Esophagus (tissue), 2 donors: ENCODE data around the gene ARPC5L. TPM values are rescaled to one million over a fixed set of nuclear protein-coding genes. Genes with fewer than 3 reads are reported as not detected.
"Not testable (repeated sequence)": the region's sequence is repeated elsewhere in the genome, so short reads cannot be mapped to it uniquely, and the experiment has no call there.

Experiments used
- H3K27ac ChIP-seq, 2 donors: one replicate each; pipeline ENCODE4 v1.5.1; 2013; ENCODE audit warnings: low read depth in 2 of 2, mild to moderate bottlenecking in 2 of 2, inconsistent platforms in 1 of 2, low read length in 1 of 2, moderate library complexity in 1 of 2
- H3K27me3 ChIP-seq, 2 donors: one replicate each; pipeline ENCODE4 v1.6.1; 2013; ENCODE audit warnings: low read length in 2 of 2, control low read depth in 1 of 2, mild to moderate bottlenecking in 1 of 2; ENCODE audit not compliant: insufficient read depth in 2 of 2, control insufficient read depth in 1 of 2
- H3K36me3 ChIP-seq, 2 donors: one replicate each; pipeline ENCODE4 v1.6.1; 2013; ENCODE audit warnings: low read length in 1 of 2; ENCODE audit not compliant: control insufficient read depth in 2 of 2, insufficient read depth in 2 of 2
- H3K4me1 ChIP-seq, 2 donors: one replicate each; pipeline ENCODE4 v1.6.1; 2013; ENCODE audit warnings: low read length in 1 of 2; ENCODE audit not compliant: control insufficient read depth in 2 of 2, insufficient read depth in 2 of 2
- H3K4me3 ChIP-seq, 2 donors: one replicate each; pipeline ENCODE4 v1.5.1; 2013; ENCODE audit warnings: low read length in 2 of 2, mild to moderate bottlenecking in 2 of 2, low read depth in 1 of 2, moderate library complexity in 1 of 2
- H3K9me3 ChIP-seq, 2 donors: one replicate each; pipeline ENCODE4 v1.6.1; 2013; ENCODE audit warnings: mild to moderate bottlenecking in 2 of 2, low read depth in 1 of 2, low read length in 1 of 2, moderate library complexity in 1 of 2; ENCODE audit not compliant: control insufficient read depth in 2 of 2, insufficient read depth in 1 of 2
- WGBS, 2 donors: extraction: QIAGEN DNeasy Blood & Tissue Kit; methylation state at CpG; one replicate each; pipeline ENCODE4 v1.1.7; 2013; 5-methylcytosine and 5-hydroxymethylcytosine counted together
- polyA plus RNA-seq, 2 donors: library from polyadenylated mRNA; stranded (reverse); fragments of 200-250 nt; gene quantifications; one replicate each; pipeline ENCODE4 v1.2.3, GENCODE V29; 2013
- donor health status: healthy with polysubstance abuse.
- donor health status: Bipolar disorder and iron deficiency.

Gene ARPC5L
- polyA plus RNA-seq, 2 donors = 30.2 to 64.4 TPM

DNA sequence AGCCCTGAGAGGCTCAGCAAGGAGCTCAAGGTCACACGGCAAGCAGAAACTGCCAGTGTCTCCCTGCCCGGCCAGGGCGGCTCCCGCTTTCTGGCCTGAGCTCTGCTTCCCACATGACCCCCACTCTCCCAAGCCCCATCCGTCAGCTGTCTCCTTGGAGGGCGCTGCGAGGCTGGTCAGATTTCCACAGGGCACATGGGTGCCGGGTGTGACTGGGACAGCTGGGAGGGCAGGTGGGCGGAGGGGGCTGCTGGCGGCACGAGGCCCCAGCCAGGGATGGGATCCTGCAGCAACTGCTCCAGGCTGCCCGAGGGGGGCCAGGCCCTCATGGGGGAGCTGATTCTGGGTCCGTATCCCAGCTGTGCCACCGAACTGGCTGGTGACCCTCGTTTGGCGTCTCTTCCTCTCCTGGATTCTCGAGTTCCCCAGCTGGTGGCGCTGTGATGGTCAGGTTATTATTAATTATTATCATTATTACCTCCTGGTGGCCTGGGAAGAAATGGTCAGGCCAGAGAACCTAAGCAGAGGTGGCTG lies 21.6 kb upstream of the ARPC5L start:
- H3K4me3 ChIP-seq = no peak overlapping the region
- H3K27me3 ChIP-seq = no peaks in the 10 kb centered on the region
- peaks cover 0 to 7% of the 10 kb centered on the region in 2 donors for H3K4me1 ChIP-seq
- no peaks in the 10 kb centered on the region for H3K36me3 ChIP-seq
- no peaks in the 10 kb centered on the region for H3K9me3 ChIP-seq
- no peak overlapping the region for H3K27ac ChIP-seq
- WGBS, 2 donors = 56 to 77% methylated on average over 17 to 18 of the region's 18 CpGs

DNA sequence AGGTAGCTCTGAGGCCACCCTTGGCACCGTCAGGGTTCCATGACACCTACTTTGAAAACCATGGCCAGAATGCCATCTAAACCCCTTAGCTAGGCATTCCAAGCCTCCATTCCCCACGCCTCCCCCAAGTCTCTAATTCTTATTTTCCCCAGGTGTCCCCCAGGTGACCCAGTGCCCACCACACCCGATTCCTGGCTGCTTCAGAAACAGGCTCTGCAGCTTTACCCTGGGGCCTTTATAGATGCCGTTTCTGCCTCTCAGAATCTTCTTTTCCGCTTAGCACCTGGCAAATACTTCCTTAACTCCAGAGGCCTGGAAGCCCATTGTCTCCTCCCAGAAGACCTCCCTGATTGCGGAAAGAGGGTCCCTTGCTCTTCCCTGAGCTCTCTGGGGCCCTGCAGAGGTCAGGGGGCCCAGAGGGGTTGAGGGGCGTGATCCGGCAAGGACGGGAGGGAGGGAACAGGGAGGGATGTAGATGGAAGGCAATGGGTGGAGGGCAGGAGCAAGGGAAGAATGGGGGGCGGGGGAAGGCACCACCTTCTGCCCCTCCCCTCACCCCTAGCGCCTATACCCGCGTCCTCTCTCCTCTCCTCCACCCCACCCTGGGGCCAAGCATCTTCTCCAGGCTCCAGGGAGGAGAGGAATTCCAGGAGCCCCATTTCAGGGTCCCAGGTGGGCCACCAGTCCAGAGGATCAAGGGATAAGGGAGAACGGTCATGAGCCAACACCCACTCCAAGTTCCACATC lies 20.7 kb upstream of the ARPC5L start:
- H3K27me3 ChIP-seq = no peaks in the 10 kb centered on the region
- no peaks in the 10 kb centered on the region for H3K36me3 ChIP-seq
- 75% methylated on average over 11 to 12 of the region's 14 CpGs for WGBS, 2 donors
- H3K27ac ChIP-seq = peak overlapping the region in 1 of 2 donors; percentile 5
- H3K4me1 ChIP-seq = peaks cover 0 to 6% of the 10 kb centered on the region in 2 donors
- H3K4me3 ChIP-seq = no peak overlapping the region
- no peaks in the 10 kb centered on the region for H3K9me3 ChIP-seq

DNA sequence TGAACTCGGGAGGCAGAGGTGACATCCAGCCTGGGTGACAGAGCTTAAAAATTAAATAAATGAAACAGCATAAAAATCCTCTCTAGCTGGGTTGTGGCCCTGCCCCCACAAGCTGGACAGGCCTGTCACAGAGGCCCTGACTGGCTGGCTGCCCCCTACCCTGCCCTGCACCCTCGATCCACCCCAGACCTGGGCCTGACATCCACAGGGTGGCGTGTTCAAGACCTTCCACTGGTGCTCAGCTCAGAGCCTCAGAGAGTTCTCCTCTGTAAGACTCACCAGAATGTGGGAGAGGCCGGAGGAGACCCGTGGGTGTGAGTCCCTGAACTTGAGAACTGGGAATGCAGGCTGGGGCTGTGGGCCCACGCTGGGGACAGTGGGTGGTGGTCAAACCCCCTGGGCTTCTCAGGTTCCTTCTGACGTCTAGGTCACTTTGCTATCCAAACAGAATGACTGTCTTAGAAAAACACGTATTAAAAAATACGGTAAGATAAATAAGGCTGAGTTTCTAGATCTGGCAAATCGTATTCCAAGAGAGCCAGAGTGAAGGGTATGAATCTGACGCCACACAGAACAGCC lies 18.4 kb upstream of the ARPC5L start:
- WGBS, 2 donors = 69 to 73% methylated on average over 11 of the region's 11 CpGs
- no peak overlapping the region for H3K4me3 ChIP-seq
- no peaks in the 10 kb centered on the region for H3K9me3 ChIP-seq
- peaks cover 0 to 6% of the 10 kb centered on the region in 2 donors for H3K4me1 ChIP-seq
- H3K27ac ChIP-seq = no peak overlapping the region
- H3K27me3 ChIP-seq = no peaks in the 10 kb centered on the region
- no peaks in the 10 kb centered on the region for H3K36me3 ChIP-seq

DNA sequence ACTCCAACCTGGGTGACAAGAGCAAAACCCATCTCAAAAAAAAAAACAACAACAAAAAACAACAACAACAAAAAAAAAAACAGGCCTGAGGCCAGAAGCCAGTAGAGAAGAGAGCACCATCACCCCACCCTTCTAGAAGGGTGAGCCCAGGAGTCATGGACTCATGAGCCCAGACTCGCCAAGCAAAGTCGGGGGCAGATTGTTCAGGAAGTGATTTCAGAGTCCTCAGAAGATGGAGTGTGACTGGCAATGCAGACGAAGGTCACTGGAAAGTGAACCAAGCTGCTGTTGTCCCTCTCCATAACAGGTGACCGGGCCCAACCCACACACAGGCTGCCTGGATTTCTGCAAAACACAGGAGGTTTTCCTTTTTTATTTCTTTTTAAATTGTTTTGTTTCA lies 17.6 kb upstream of the ARPC5L start:
- H3K36me3 ChIP-seq = no peaks in the 10 kb centered on the region

DNA sequence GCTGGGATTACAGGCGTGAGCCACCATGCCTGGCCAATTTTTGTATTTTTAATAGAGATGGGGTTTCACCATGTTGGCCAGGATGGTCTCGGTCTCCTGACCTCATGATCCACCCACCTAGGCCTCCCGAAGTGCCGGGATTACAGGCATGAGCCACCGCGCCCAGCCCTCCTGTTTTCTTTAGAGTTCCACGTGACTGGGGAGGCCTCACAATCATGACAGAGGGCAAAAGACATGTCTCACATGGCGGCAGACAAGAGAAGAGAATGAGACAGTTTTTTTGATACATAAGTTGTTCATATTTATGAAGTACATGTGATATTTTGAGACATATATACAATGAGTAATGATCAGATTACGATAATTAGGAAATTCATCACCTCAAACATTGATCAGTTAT lies 15.5 kb upstream of the ARPC5L start:
- not testable (repeated sequence) for H3K9me3 ChIP-seq, H3K27me3 ChIP-seq, H3K36me3 ChIP-seq, H3K27ac ChIP-seq, H3K4me3 ChIP-seq, H3K4me1 ChIP-seq
- 92 to 94% methylated on average over 9 of the region's 9 CpGs for WGBS, 2 donors

More for the DNA sequence above, 17.6 kb upstream of the ARPC5L start:
- WGBS, 2 donors = 63% methylated on average over 4 of the region's 4 CpGs
- Histone ChIP-seq H3K4me3 (no peak overlapping the region), H3K4me1 (peaks cover 0 to 6% of the 10 kb centered on the region in 2 donors), H3K27ac (no peak overlapping the region), H3K9me3 (no peaks in the 10 kb centered on the region), H3K27me3 (no peaks in the 10 kb centered on the region)

DNA sequence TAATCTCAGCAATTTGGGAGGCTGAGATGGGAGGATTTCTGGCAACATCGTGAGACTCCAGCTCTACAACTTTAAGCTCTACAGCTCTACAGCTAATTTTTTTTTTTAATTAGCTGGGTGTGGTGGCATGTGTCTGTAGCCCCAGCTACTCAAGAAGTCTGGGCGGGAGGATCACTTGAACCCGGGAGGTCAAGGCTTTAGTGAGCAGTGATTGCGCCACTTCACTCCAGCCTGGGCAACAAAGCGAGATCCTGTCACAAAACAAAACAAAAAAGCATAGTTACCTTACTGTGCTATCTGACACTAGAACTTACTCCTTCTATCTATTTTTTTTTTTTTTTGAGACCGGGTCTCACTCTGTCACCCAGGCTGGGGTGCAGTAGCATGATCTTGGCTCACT lies 15.0 kb upstream of the ARPC5L start:
- H3K4me1 ChIP-seq = no peaks in the 10 kb centered on the region

DNA sequence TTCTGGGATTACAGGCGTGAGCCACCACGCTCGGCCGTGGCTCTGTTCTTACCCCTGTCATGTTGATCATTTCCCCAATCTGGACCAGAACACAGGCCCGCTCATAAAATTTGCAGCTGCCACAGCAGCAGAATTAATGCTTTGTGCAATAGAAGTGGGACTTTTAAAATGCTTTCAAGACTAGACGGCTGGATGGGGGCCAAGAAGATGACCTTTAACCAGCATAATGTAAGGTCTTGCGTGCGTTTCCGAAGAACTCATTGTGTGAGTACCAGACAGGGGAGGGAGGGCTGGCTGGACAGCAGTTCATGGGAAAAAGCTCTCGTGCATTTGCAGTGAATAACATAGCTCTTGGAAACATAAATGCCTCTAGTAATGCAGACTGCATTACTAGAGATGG lies 12.1 kb upstream of the ARPC5L start:
- Histone ChIP-seq H3K27ac (no peak overlapping the region), H3K9me3 (no peaks in the 10 kb centered on the region), H3K4me1 (peaks cover 2 to 7% of the 10 kb centered on the region in 2 donors), H3K4me3 (no peak overlapping the region), H3K36me3 (no peaks in the 10 kb centered on the region), H3K27me3 (no peaks in the 10 kb centered on the region)
- WGBS, 2 donors = 58 to 71% methylated on average over 10 of the region's 10 CpGs

More for the DNA sequence above, 15.0 kb upstream of the ARPC5L start:
- H3K36me3 ChIP-seq = no peaks in the 10 kb centered on the region
- H3K9me3 ChIP-seq = no peaks in the 10 kb centered on the region
- H3K27ac ChIP-seq = no peak overlapping the region
- no peak overlapping the region for H3K4me3 ChIP-seq
- H3K27me3 ChIP-seq = no peaks in the 10 kb centered on the region
- WGBS, 2 donors = 83 to 87% methylated on average over 6 of the region's 6 CpGs

DNA sequence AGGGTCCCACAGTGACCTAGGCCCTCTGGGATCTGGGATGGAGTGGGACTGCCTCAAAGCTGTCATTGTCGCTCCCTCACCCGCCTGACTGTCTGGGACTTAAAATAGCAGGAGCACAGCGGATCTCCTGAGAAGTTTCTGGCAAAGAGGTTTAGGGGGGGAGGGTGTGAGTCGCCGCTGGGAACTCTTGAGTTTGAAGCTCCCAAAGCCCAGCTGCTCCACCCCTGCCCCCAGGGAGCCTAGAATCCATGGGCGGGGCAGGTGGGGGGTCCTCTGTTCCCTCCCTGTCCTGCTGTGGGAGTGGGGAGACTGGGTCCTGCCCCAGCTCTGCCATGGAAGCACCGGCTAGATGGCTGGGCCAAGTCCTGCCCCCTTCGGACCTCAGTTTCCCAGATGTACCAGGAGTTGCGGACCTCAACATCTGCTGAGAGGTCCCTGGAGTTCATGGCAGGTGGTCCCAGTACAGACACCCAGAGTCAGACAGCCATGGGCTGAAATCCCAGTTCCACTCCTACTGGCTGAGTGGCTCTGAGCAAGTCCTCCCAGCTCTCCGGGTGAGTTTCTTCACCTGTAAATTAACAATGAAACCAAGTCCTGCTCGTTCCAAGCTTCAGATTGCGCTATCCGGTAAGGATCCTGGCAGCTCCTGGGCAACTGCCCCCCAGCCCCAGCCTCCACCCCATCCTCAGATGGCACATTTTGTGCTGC lies 9.7 kb upstream of the ARPC5L start:
- H3K9me3 ChIP-seq = no peaks in the 10 kb centered on the region
- WGBS, 2 donors = 54 to 60% methylated on average over 13 of the region's 13 CpGs
- no peak overlapping the region for H3K4me3 ChIP-seq
- no peaks in the 10 kb centered on the region for H3K27me3 ChIP-seq
- H3K27ac ChIP-seq = no peak overlapping the region
- H3K36me3 ChIP-seq = peaks cover 5 to 13% of the 10 kb centered on the region in 2 donors
- peaks cover 2 to 7% of the 10 kb centered on the region in 2 donors for H3K4me1 ChIP-seq

DNA sequence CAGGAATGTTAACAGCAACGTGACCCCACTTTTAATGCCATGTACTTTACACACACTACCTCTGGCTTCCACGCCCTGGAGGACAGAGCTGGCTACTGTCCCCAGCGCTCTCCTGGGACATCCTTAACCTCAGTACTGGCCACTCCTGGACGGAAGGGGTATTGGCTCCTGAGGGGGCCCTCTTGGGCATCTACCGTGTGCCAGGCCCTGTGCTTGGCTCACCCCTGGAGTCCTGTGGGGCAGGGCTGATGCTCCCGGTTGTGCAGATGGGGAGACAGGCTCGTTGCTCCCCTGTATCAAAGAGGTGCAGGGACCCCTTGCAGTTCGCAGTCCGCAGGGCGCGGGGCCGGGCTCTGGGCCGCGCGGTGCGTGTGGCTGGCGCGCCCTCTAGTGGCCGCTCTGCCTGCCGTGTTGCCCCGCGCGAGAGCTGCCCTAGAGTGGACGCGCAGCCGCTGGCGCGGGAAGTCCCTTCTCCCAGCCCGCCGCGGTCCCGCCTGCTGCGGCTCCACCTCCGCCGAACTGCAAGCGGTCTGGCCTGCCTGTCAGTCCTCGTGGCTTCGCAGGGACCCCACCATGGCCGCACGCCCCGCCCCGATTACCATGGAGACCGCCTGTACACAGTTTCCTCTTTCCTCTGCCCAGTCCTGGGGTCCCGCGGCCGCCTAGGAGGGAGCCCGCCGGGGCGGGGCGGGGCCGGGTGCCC lies 8.9 kb upstream of the ARPC5L start, which contains the start of gene WDR38:
WDR38 (plus strand) TSS at position 632 of the 703 bp plus-strand sequence. CDS start 72 bp downstream, outside the sequence.
- Histone ChIP-seq H3K9me3 (no peaks in the 10 kb centered on the region), H3K4me1 (peaks cover 2 to 7% of the 10 kb centered on the region in 2 donors), H3K27me3 (no peaks in the 10 kb centered on the region), H3K36me3 (peaks cover 7 to 20% of the 10 kb centered on the region in 2 donors), H3K27ac (peak within 1 kb of the TSS; percentile 8 to 30), H3K4me3 (peak within 1 kb of the TSS; percentile 36 to 51)
- 1% methylated on average over 51 of the region's 51 CpGs for WGBS, 2 donors
